Fibroblast of lung (primary cell): ENCODE measurements around the gene SNX32. TPM values are rescaled to one million over a fixed set of nuclear protein-coding genes. Genes with fewer than 3 reads are reported as not detected.

Experiments
- DNase-seq, 2 donors: peaks; one replicate each; pipeline versions ENCODE4 v3.0.0 to v3.0.0-alpha.2; 2010; ENCODE audit warnings: low read depth in 2 of 2
- H2AFZ ChIP-seq: 2 replicates; pipeline ENCODE4 v1.5.1; 2012; ENCODE audit warnings: low read length, control low read depth, inconsistent platforms
- H3K27ac ChIP-seq: 2 replicates; pipeline ENCODE4 v1.5.1; 2011; ENCODE audit warnings: low read length, control low read depth; ENCODE audit not compliant: insufficient read depth
- H3K27me3 ChIP-seq: 2 replicates; pipeline ENCODE4 v1.5.1; 2011; ENCODE audit warnings: mild to moderate bottlenecking, low read length; ENCODE audit not compliant: control insufficient read depth, insufficient read depth
- H3K36me3 ChIP-seq: 2 replicates; pipeline ENCODE4 v1.5.1; 2011; ENCODE audit warnings: low read length; ENCODE audit not compliant: control insufficient read depth, insufficient read depth
- H3K4me1 ChIP-seq: 2 replicates; pipeline ENCODE4 v1.5.1; 2011; ENCODE audit warnings: low read length; ENCODE audit not compliant: control insufficient read depth, insufficient read depth; ENCODE audit errors: extremely low read depth
- H3K4me2 ChIP-seq: 2 replicates; pipeline ENCODE4 v1.5.1; 2011; ENCODE audit warnings: low read length, control low read depth; ENCODE audit not compliant: insufficient read depth; ENCODE audit errors: extremely low read depth
- H3K4me3 ChIP-seq, 4 experiments: fragments of 200-600 bp in 1 of 4; sonication (generic) in 1 of 4; replicated peaks in 1 of 4; 2 replicates each; pipeline ENCODE4 v1.5.1; 2011 to 2016; ENCODE audit warnings: low read length in 4 of 4, low read depth in 3 of 4, mild to moderate bottlenecking in 3 of 4, control low read depth in 2 of 4, inconsistent platforms in 1 of 4, mixed read lengths in 1 of 4; ENCODE audit not compliant: insufficient read depth in 1 of 4; ENCODE audit errors: control extremely low read depth in 1 of 4
- H3K79me2 ChIP-seq: 2 replicates; pipeline ENCODE4 v1.5.1; 2012; ENCODE audit warnings: mild to moderate bottlenecking, low read length, inconsistent platforms; ENCODE audit not compliant: control insufficient read depth, insufficient read depth
- H3K9ac ChIP-seq: 2 replicates; pipeline ENCODE4 v1.5.1; 2011; ENCODE audit warnings: mild to moderate bottlenecking, low read length, control low read depth; ENCODE audit not compliant: insufficient read depth
- H3K9me3 ChIP-seq: 2 replicates; pipeline ENCODE4 v1.5.1; 2012; ENCODE audit warnings: low read depth, low read length; ENCODE audit not compliant: control insufficient read depth, insufficient read depth
- H4K20me1 ChIP-seq: 2 replicates; pipeline ENCODE4 v1.5.1; 2011; ENCODE audit warnings: low read length; ENCODE audit not compliant: control insufficient read depth, insufficient read depth; ENCODE audit errors: extremely low read depth
- EZH2 ChIP-seq: IDR thresholded peaks from 2 replicates; pipeline ENCODE4 v1.5.1; 2012; ENCODE audit warnings: low read length, control low read depth, mild to moderate bottlenecking; ENCODE audit errors: missing control alignments
- polyA plus RNA-seq, 2 donors: library from polyadenylated mRNA; depleted of rRNA in 1 of 2; stranded (reverse) in 1 of 2; unstranded in 1 of 2; fragments of >200 nt; gene quantifications; 2 replicates each; pipeline ENCODE4 v1.2.1, GENCODE V29; 2011 to 2012; ENCODE audit warnings: missing spikeins in 1 of 2
- total RNA-seq: library from RNA; depleted of rRNA; stranded (reverse); fragments of >200 nt; gene quantifications from 2 replicates; pipeline ENCODE4 v1.2.1, GENCODE V29; 2014
- TF ChIP-seq, protein P1 (sequence below), 2 donors: IDR thresholded peaks in 1 of 2; conservative IDR thresholded peaks in 1 of 2; 1 replicate in 1 of 2; 2 replicates in 1 of 2; pipeline ENCODE4 v1.5.1; 2011 to 2012; ENCODE audit warnings: low read length in 2 of 2, control low read depth in 1 of 2, inconsistent platforms in 1 of 2, low read depth in 1 of 2, mild to moderate bottlenecking in 1 of 2

The SNX32 gene
- total and polyA plus RNA-seq, 2 donors (not counting 1 experiment from before 2014, with no cell fraction given): 0.33 to 3.1 TPM

DNA sequence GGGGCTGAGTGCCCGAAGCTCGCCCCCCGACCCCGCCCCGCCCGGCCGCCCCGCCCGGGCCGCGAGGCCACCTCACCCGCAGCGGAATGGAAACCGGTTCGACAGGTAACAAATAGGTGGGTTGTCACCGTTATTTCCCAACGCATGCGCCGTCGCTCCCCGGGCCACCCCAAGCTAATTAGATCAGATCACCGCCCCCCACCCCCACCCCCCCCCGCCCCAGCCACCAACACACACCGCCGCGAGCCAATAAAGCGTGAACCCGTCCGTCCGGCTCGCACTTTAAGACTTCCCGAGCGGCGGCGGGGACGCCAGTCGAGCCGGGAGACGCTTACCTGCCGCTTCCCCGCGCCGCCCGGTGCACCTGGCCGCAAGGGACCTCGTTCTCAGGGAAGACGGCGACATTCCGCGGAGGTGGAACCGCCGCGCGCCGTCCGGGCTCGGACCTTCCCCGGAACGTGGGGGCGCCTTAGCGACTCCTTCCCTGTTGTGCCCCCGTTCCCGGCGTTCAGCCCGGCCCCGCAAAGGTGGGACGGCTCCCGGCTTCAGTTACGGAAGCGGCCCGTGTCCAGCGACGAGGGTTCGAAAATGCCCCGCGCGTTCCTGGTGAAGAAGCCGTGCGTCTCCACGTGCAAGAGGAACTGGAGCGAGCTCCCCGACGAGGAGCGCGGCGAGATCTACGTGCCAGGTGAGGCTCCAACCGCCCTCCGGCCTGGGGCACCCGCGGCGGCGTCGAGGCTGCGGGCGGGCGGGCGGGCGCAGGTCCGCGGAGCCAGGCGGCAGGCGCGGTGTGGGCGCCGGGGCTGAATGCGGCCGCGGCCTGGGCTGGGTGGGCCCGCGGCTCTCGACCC is 46.8 kb upstream of the SNX32 start, which contains the start of gene OVOL1:
Gene OVOL1, plus strand, starts transcription at position 278 of the 851 bp plus-strand sequence. Its CDS starts 311 bp downstream, at position 589.
- Histone ChIP-seq H3K9ac (no peak within 1 kb of the TSS), H3K4me3 (no peak within 1 kb of the TSS), H3K27ac (no peak within 1 kb of the TSS), H3K79me2 (no peaks in the 10 kb centered on the region), H3K4me2 (no peak within 1 kb of the TSS), H3K36me3 (no peaks in the 10 kb centered on the region), H3K9me3 (no peaks in the 10 kb centered on the region), H4K20me1 (no peaks in the 10 kb centered on the region), H3K4me1 (no peaks in the 10 kb centered on the region), H2AFZ (no peak within 1 kb of the TSS), H3K27me3 (peaks cover 56% of the 10 kb centered on the region)
- no peak for DNase-seq
- TF ChIP-seq, protein P1, sequence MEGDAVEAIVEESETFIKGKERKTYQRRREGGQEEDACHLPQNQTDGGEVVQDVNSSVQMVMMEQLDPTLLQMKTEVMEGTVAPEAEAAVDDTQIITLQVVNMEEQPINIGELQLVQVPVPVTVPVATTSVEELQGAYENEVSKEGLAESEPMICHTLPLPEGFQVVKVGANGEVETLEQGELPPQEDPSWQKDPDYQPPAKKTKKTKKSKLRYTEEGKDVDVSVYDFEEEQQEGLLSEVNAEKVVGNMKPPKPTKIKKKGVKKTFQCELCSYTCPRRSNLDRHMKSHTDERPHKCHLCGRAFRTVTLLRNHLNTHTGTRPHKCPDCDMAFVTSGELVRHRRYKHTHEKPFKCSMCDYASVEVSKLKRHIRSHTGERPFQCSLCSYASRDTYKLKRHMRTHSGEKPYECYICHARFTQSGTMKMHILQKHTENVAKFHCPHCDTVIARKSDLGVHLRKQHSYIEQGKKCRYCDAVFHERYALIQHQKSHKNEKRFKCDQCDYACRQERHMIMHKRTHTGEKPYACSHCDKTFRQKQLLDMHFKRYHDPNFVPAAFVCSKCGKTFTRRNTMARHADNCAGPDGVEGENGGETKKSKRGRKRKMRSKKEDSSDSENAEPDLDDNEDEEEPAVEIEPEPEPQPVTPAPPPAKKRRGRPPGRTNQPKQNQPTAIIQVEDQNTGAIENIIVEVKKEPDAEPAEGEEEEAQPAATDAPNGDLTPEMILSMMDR (conservative IDR thresholded peaks at IDR 0.05 in 1 of 2, IDR thresholded peaks at IDR 0.05 in 1 of 2; ENCODE audit: low read depth in 1 of 2, low read length in 2 of 2): no peak
- peak; percentile 99 for TF ChIP-seq EZH2

DNA sequence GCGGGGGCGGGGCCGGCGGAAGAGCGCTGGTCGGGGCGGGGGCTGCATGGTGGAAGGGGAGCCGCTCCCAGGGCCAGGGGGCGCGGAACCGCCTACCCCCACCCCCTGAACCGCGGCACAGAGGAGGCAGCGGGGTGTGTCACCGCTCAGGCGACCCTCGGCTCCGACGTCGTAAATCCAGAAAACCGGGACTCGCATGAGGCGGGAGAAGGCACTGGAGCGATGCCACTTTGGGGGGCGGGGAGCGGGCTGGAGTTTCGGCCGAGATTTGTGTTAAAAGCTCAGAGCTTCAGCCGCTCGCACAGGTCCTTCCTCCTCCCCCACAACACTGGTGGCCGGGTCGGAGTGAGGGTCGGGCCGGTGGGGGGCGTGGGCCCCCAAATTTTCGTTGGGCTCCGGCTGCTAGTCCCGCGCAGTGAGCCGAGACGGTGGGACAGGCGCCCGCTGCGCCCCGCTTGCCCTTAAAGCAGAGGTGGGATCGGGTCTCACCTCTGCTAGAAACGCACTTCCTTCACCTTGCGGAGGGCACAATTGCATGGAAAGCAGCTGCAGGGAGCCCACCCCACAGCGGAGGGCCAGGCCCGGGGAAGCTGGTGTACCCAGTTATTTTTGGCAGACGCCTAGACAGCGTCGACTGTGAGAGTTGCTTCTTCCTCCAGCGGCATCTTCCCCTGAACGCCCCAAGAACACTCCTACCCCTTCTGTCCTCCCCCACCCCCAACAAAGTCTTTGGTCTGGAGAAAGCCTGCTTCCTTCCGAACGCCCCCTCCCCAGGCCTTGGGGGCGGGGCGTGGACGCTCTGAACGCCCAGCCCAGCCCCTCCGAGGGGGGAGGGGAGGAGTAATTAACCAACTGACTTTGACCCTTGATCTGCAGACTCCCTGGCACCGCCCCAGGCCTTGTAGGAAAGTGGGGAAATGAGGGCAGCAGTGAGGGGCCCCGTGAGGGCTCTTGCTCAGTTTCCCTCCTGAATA is 45.8 kb upstream of the SNX32 start:
- no peak for DNase-seq
- TF ChIP-seq, protein P1 (conservative IDR thresholded peaks at IDR 0.05 in 1 of 2, IDR thresholded peaks at IDR 0.05 in 1 of 2; ENCODE audit: low read depth in 1 of 2, low read length in 2 of 2): no peak
- TF ChIP-seq EZH2: peak; percentile 99
- no peak overlapping the region for H3K4me3 ChIP-seq
- no peaks in the 10 kb centered on the region for H4K20me1 ChIP-seq
- no peaks in the 10 kb centered on the region for H3K79me2 ChIP-seq
- H3K27ac ChIP-seq: no peak overlapping the region
- no peaks in the 10 kb centered on the region for H3K9me3 ChIP-seq
- H3K9ac ChIP-seq: no peak overlapping the region
- H2AFZ ChIP-seq: no peak overlapping the region
- peaks cover 52% of the 10 kb centered on the region for H3K27me3 ChIP-seq
- H3K36me3 ChIP-seq: no peaks in the 10 kb centered on the region
- no peaks in the 10 kb centered on the region for H3K4me1 ChIP-seq
- no peak overlapping the region for H3K4me2 ChIP-seq

DNA sequence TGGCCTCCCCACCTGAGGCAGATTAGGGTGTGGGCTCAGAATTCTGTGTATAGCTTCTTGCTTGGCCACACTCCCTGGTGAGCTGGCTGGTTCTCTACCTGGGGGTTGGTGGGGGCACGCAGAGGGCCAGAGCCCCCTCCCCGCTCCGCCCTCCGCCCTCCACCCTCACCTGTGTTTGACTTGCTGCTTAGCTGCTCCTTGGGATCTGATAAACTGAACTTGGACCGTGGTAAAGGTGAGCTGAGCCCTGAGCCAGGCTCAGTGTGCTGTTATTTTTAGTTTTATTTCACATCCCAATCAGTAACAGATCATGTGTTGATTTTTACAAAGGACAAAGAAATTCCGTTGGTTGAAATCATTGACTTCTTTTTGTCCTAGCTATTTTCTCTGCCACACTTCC is 44.9 kb upstream of the SNX32 start:
- no peaks in the 10 kb centered on the region for H3K79me2 ChIP-seq
- H2AFZ ChIP-seq: no peak overlapping the region
- peaks cover 55% of the 10 kb centered on the region for H3K27me3 ChIP-seq
- H3K36me3 ChIP-seq: no peaks in the 10 kb centered on the region
- TF ChIP-seq, protein P1 (conservative IDR thresholded peaks at IDR 0.05 in 1 of 2, IDR thresholded peaks at IDR 0.05 in 1 of 2; ENCODE audit: low read depth in 1 of 2, low read length in 2 of 2): no peak
- no peak for TF ChIP-seq EZH2
- no peaks in the 10 kb centered on the region for H3K4me1 ChIP-seq
- H3K9ac ChIP-seq: no peak overlapping the region
- H3K4me3 ChIP-seq: no peak overlapping the region
- H4K20me1 ChIP-seq: no peaks in the 10 kb centered on the region
- no peak overlapping the region for H3K27ac ChIP-seq
- no peaks in the 10 kb centered on the region for H3K9me3 ChIP-seq
- no peak for DNase-seq
- H3K4me2 ChIP-seq: no peak overlapping the region
